ENCODE results near the gene LRRC4C. TPM values are rescaled to one million over a fixed set of nuclear protein-coding genes. Genes with fewer than 3 reads are reported as not detected.

LRRC4C gene
- total and polyA plus RNA-seq, 4 donors = 0.10 to 0.93 (median 0.30) TPM

GRCh38 chr11:40602866-40603552 is 856.4 kb downstream of the LRRC4C start:
- H3K27me3 ChIP-seq (ENCODE audit: control insufficient read depth in 4 of 4, insufficient read depth in 4 of 4, low read length in 3 of 4) = no peaks in the 10 kb centered on the region
- WGBS = 84% methylated on average over 3 of the region's 3 CpGs
- H3K27ac ChIP-seq (ENCODE audit: low read depth in 1 of 2, low read length in 2 of 2) = no peak overlapping the region
- H3K36me3 ChIP-seq (ENCODE audit: control insufficient read depth in 4 of 4, insufficient read depth in 3 of 4, low read depth in 1 of 4, low read length in 3 of 4) = peaks cover 0 to 2% (median 0%) of the 10 kb centered on the region in 4 donors
- no peak overlapping the region for H3K4me3 ChIP-seq (ENCODE audit: low read depth in 1 of 3, low read length in 3 of 3)
- no peak overlapping the region for H3K9ac ChIP-seq (ENCODE audit: low read depth in 1 of 2, low read length in 2 of 2)
- H3K4me1 ChIP-seq (ENCODE audit: control insufficient read depth in 4 of 4, insufficient read depth in 4 of 4, low read length in 3 of 4) = peaks cover 0 to 8% (median 6%) of the 10 kb centered on the region in 4 donors
- DNase-seq (ENCODE audit: low spot score) = no peak
- H3K9me3 ChIP-seq (ENCODE audit: control insufficient read depth in 4 of 4, low read length in 3 of 4) = peaks cover 4 to 20% (median 5%) of the 10 kb centered on the region in 4 donors
- TF ChIP-seq FOXA1 (IDR thresholded peaks at IDR 0.05) = no peak
- TF ChIP-seq RAD21 (IDR thresholded peaks at IDR 0.05) = no peak
- TF ChIP-seq ZBTB33 (IDR thresholded peaks at IDR 0.05) = no peak
- TF ChIP-seq FOXA2 (IDR thresholded peaks at IDR 0.05) = no peak
- TF ChIP-seq REST (IDR thresholded peaks at IDR 0.05) = no peak
- TF ChIP-seq ATF3 (IDR thresholded peaks at IDR 0.05) = no peak
- TF ChIP-seq RXRA (IDR thresholded peaks at IDR 0.05) = no peak
- no peak for TF ChIP-seq YY1 (IDR thresholded peaks at IDR 0.05)
- no peak for TF ChIP-seq TAF1 (conservative IDR thresholded peaks at IDR 0.05)
- no peak for TF ChIP-seq MAX (IDR thresholded peaks at IDR 0.05)
- TF ChIP-seq EGR1 (IDR thresholded peaks at IDR 0.05; ENCODE audit: low read depth in 2 of 2) = no peak
- TF ChIP-seq NR2F2 (IDR thresholded peaks at IDR 0.05) = no peak
- no peak for TF ChIP-seq CTCF (IDR thresholded peaks at IDR 0.05; ENCODE audit: low read depth, low read length, missing input control)
- no peak for TF ChIP-seq SP1 (IDR thresholded peaks at IDR 0.05)
- no peak for TF ChIP-seq HNF4G (IDR thresholded peaks at IDR 0.05)
- no peak for TF ChIP-seq JUND (IDR thresholded peaks at IDR 0.05)
- no peak for TF ChIP-seq HNF4A (conservative IDR thresholded peaks at IDR 0.05)
- TF ChIP-seq GABPA (IDR thresholded peaks at IDR 0.05 in 1 of 2, conservative IDR thresholded peaks at IDR 0.05 in 1 of 2) = no peak

Measured in liver (tissue), 9 donors.